SJSA1 (cell line): Measurements from ENCODE around the gene CSF2RB. TPM values are rescaled to one million over a fixed set of nuclear protein-coding genes. Genes with fewer than 3 reads are reported as not detected.
"Not testable (repeated sequence)": the region's sequence is repeated elsewhere in the genome, so short reads cannot be mapped to it uniquely, and the experiment has no call there.

Experiments used
- DNase-seq, 2 experiments: peaks; one replicate each; pipeline ENCODE4 v3.0.0-alpha.2; 2015 to 2020; ENCODE audit warnings: low spot score in 2 of 2, low read depth in 1 of 2
- H3K27ac ChIP-seq: fragments of 250-450 bp; sonication (Bioruptor Pico); 2 replicates; pipeline ENCODE4 v1.5.1; 2020; ENCODE audit warnings: mild to moderate bottlenecking, moderate library complexity
- H3K27me3 ChIP-seq: fragments of 250-450 bp; sonication (Bioruptor Pico); replicated peaks from 2 replicates; pipeline ENCODE4 v1.5.1; 2020; ENCODE audit warnings: mild to moderate bottlenecking, moderate library complexity
- H3K36me3 ChIP-seq: fragments of 250-450 bp; sonication (Bioruptor Pico); 2 replicates; pipeline ENCODE4 v1.5.1; 2020; ENCODE audit warnings: mild to moderate bottlenecking
- H3K4me1 ChIP-seq: fragments of 250-450 bp; sonication (Bioruptor Pico); replicated peaks from 2 replicates; pipeline ENCODE4 v1.6.1; 2021; ENCODE audit warnings: mild to moderate bottlenecking
- H3K4me3 ChIP-seq: fragments of 250-450 bp; sonication (Bioruptor Pico); 2 replicates; pipeline ENCODE4 v1.5.1; 2020; ENCODE audit warnings: mild to moderate bottlenecking
- H3K9me3 ChIP-seq: fragments of 250-450 bp; sonication (Bioruptor Pico); replicated peaks from 2 replicates; pipeline ENCODE4 v1.5.1; 2020; ENCODE audit warnings: mild to moderate bottlenecking
- total RNA-seq: library from RNA; depleted of rRNA; stranded (reverse); fragments of >200 nt; shearing (Covaris generic); gene quantifications from 2 replicates; pipeline ENCODE4 v1.2.3, GENCODE V29; 2014; rRNA removed

Gene CSF2RB
- total RNA-seq, 1 experiment from 2014 or later, result 0.03 TPM

DNA sequence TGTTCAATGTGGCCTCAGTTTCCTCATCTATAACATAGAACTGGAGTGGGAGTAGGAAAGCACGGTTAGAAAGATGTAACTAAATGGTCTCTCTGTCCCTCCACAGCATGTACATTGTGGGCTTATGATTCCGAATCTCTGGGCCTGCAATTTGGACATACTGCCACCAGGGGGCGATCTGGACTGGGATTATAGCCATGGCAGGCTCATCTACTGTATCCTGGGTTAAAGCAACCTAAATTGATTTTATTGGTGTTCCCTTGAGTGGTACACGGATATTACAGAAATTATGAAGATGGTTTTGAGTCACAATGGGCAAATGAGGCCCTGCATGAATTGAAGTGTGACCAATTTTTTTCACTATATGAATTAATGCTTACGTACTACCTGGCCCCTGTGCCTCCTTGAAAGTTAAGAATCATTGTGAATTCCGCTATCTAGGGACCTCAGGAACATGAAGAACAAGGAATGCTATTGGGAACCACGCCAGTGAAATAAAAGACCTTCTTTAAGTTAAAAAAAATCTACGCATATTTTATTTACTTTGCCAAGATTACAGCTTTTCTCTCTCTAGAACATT is 72.9 kb downstream of the CSF2RB start:
- Histone ChIP-seq H3K4me1 (no peaks in the 10 kb centered on the region), H3K27me3 (peaks cover 20% of the 10 kb centered on the region), H3K4me3 (no peak overlapping the region), H3K27ac (no peak overlapping the region), H3K9me3 (peaks cover 6% of the 10 kb centered on the region), H3K36me3 (no peaks in the 10 kb centered on the region)
- DNase-seq, result no peak

DNA sequence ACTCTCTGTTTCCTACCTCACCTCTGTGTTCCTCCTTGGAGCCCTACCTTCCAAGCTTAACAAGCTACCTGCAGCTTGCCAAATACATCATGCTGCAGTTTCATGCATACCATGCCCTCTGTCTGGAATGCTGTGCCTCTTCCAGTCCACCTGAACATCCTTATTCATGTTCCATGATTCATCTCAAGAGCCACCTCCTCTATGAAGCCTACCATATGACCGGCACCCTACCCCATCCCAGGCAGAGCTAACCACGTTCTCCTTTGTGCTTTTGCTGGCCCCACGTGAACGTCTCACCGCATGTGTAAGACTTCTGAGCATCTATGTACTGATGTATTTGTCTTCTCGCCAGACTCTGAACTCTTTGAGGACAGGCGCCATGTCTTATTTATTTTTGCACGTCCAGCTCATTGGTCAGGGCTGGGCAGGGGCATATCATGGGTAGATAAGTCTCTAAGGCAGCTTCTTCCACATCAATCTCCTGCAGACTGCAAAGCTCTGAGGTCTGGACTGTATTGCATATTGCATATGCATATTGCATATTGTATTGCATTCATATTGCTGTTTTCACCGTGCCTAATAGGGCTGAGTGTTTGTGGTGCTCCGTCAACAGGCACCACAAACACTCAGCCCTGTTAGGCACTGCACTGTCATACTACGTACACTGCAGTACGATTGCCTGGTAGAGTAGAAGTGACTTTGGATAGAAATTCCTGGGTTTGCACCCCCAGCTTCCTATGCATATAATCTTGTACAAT is 74.8 kb downstream of the CSF2RB start:
- H3K4me3 ChIP-seq, result no peak overlapping the region
- peaks cover 26% of the 10 kb centered on the region for H3K27me3 ChIP-seq
- H3K36me3 ChIP-seq, result no peaks in the 10 kb centered on the region
- H3K4me1 ChIP-seq, result no peaks in the 10 kb centered on the region
- H3K9me3 ChIP-seq, result peaks cover 6% of the 10 kb centered on the region
- DNase-seq, result no peak
- H3K27ac ChIP-seq, result no peak overlapping the region

DNA sequence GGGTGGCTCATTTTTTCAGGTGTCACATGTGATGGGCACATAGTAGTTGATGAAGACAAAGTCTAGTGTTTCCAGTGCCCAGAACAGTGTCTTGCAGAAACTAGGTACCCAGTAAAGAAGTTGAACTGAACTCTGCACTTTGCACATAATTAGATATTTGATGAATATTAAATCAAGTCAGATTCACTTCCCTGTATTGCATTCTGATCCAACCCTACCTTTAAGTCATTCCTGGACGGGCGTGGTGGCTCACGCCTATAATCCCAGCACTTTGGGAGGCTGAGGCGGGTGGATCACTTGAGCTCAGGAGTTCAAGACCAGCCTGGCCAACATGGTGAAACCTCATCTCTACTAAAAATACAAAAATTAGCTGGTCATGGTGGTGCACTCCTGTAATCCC is 75.6 kb downstream of the CSF2RB start:
- not testable (repeated sequence) for H3K9me3 ChIP-seq, H3K4me3 ChIP-seq, DNase-seq, H3K27ac ChIP-seq, H3K36me3 ChIP-seq, H3K4me1 ChIP-seq
- peaks cover 33% of the 10 kb centered on the region for H3K27me3 ChIP-seq

Other genes with a start within 250 kb of the CSF2RB start
- gene CACNG2, start 209.9 kb upstream of the CSF2RB start, total RNA-seq, result not detected in 2 replicates
- 22.6 and 33.4 TPM in 2 replicates for gene IFT27, start 137.5 kb upstream of the CSF2RB start, total RNA-seq
- not detected in 2 replicates for gene PVALB, start 96.6 kb upstream of the CSF2RB start, total RNA-seq
- gene NCF4, start 52.6 kb upstream of the CSF2RB start, total RNA-seq, result not detected in 2 replicates
- gene TST, start 105.8 kb downstream of the CSF2RB start, total RNA-seq, result 12.7 and 38.0 TPM in 2 replicates
- 37.3 and 38.3 TPM in 2 replicates for gene MPST, start 106.1 kb downstream of the CSF2RB start, total RNA-seq
- 29.5 TPM in 2 replicates for gene KCTD17, start 138.1 kb downstream of the CSF2RB start, total RNA-seq
- not detected in 2 replicates for gene TMPRSS6, start 196.1 kb downstream of the CSF2RB start, total RNA-seq
- gene IL2RB, start 236.3 kb downstream of the CSF2RB start, total RNA-seq, result not detected in 2 replicates